CD14-positive monocyte (primary cell): ENCODE measurements around the gene TGFBRAP1. TPM values are rescaled to one million over a fixed set of nuclear protein-coding genes. Genes with fewer than 3 reads are reported as not detected.

Source experiments
- DNase-seq, 3 donors: peaks; one replicate each; pipeline ENCODE4 v3.0.0-alpha.2; 2011 to 2022
- H2AFZ ChIP-seq: 2 replicates; pipeline ENCODE4 v1.6.0; 2012; ENCODE audit warnings: mild to moderate bottlenecking, low read depth, low read length, inconsistent platforms; ENCODE audit not compliant: insufficient read depth, poor library complexity, severe bottlenecking
- H3K27ac ChIP-seq, 2 donors: 1 replicate in 1 of 2; 2 replicates in 1 of 2; pipeline ENCODE4 v1.5.1; 2012 to 2013; ENCODE audit warnings: low read length in 2 of 2, control low read depth in 1 of 2, inconsistent platforms in 1 of 2, low read depth in 1 of 2, mild to moderate bottlenecking in 1 of 2
- H3K27me3 ChIP-seq, 2 donors: one replicate each; pipeline versions ENCODE4 v1.6.0 to v1.6.1; 2011 to 2013; ENCODE audit warnings: low read length in 2 of 2; ENCODE audit not compliant: control insufficient read depth in 2 of 2, insufficient read depth in 2 of 2
- H3K36me3 ChIP-seq, 2 donors: replicated peaks in 1 of 2; 1 replicate in 1 of 2; 2 replicates in 1 of 2; pipeline versions ENCODE4 v1.5.1 to v1.6.1; 2012 to 2013; ENCODE audit warnings: low read length in 2 of 2, control low read depth in 1 of 2, inconsistent platforms in 1 of 2, mild to moderate bottlenecking in 1 of 2; ENCODE audit not compliant: insufficient read depth in 2 of 2, control insufficient read depth in 1 of 2
- H3K4me1 ChIP-seq, 2 donors: 1 replicate in 1 of 2; 2 replicates in 1 of 2; pipeline versions ENCODE4 v1.5.1 to v1.6.1; 2012 to 2013; ENCODE audit warnings: low read length in 2 of 2, control low read depth in 1 of 2, inconsistent platforms in 1 of 2, mild to moderate bottlenecking in 1 of 2, moderate library complexity in 1 of 2; ENCODE audit not compliant: insufficient read depth in 2 of 2, control insufficient read depth in 1 of 2
- H3K4me2 ChIP-seq: replicated peaks from 2 replicates; pipeline ENCODE3; 2012; ENCODE audit warnings: low read length, moderate library complexity, mild to moderate bottlenecking; ENCODE audit not compliant: poor library complexity, severe bottlenecking; ENCODE audit errors: extremely low read depth
- H3K4me3 ChIP-seq, 3 experiments: fragments of 200-600 bp in 1 of 3; sonication (generic) in 1 of 3; replicated peaks in 1 of 3; 1 replicate in 2 of 3; 2 replicates in 1 of 3; pipeline ENCODE4 v1.5.1; 2011 to 2013; ENCODE audit warnings: low read length in 3 of 3, mild to moderate bottlenecking in 3 of 3, control low read depth in 2 of 3, low read depth in 2 of 3, inconsistent platforms in 1 of 3, moderate library complexity in 1 of 3
- H3K79me2 ChIP-seq: 2 replicates; pipeline ENCODE4 v1.6.0; 2012; ENCODE audit warnings: mild to moderate bottlenecking, control low read depth, inconsistent platforms, low read length, moderate library complexity; ENCODE audit not compliant: insufficient read depth
- H3K9ac ChIP-seq: 2 replicates; pipeline ENCODE4 v1.6.0; 2017; ENCODE audit warnings: low read length, mild to moderate bottlenecking; ENCODE audit not compliant: insufficient read depth, poor library complexity, severe bottlenecking
- H3K9me3 ChIP-seq, 2 donors: replicated peaks in 1 of 2; 1 replicate in 1 of 2; 2 replicates in 1 of 2; pipeline versions ENCODE4 v1.5.1 to v1.6.1; 2012 to 2013; ENCODE audit warnings: low read length in 2 of 2, control low read depth in 1 of 2; ENCODE audit not compliant: control insufficient read depth in 1 of 2, insufficient read depth in 1 of 2
- H4K20me1 ChIP-seq: 2 replicates; pipeline ENCODE4 v1.6.0; 2012; ENCODE audit warnings: mild to moderate bottlenecking, low read length, control low read depth, moderate library complexity; ENCODE audit not compliant: insufficient read depth
- H3K27ac Mint-ChIP-seq, 7 donors: one replicate each; pipeline ENCODE4 v1.8.0; 2020; ENCODE audit warnings: mild to moderate bottlenecking in 7 of 7, mixed read lengths in 7 of 7, moderate library complexity in 6 of 7, inconsistent platforms in 2 of 7
- H3K27me3 Mint-ChIP-seq, 3 donors: one replicate each; pipeline ENCODE4 v1.8.0; 2021 to 2022; ENCODE audit warnings: low read depth in 3 of 3, mild to moderate bottlenecking in 3 of 3, mixed read lengths in 3 of 3, moderate library complexity in 3 of 3, inconsistent platforms in 1 of 3
- H3K36me3 Mint-ChIP-seq, 2 donors: one replicate each; pipeline ENCODE4 v1.8.0; 2020; ENCODE audit warnings: mixed read lengths in 2 of 2, inconsistent platforms in 1 of 2, mild to moderate bottlenecking in 1 of 2
- H3K4me1 Mint-ChIP-seq: one replicate; pipeline ENCODE4 v1.8.0; 2020; ENCODE audit warnings: mild to moderate bottlenecking, mixed read lengths
- H3K4me3 Mint-ChIP-seq, 2 donors: one replicate each; pipeline ENCODE4 v1.8.0; 2020; ENCODE audit warnings: mild to moderate bottlenecking in 2 of 2, mixed read lengths in 2 of 2, moderate library complexity in 1 of 2
- H3K9me3 Mint-ChIP-seq, 7 donors: one replicate each; pipeline ENCODE4 v1.8.0; 2020 to 2022; ENCODE audit warnings: mixed read lengths in 7 of 7, mild to moderate bottlenecking in 6 of 7, moderate library complexity in 6 of 7, inconsistent platforms in 2 of 7
- CTCF ChIP-seq: fragments of 200-600 bp; IDR thresholded peaks from one replicate; pipeline ENCODE4 v1.8.0; 2022; ENCODE audit warnings: antibody characterized with exemption, mild to moderate bottlenecking
- WGBS: methylation state at CpG from one replicate; pipeline ENCODE4 v1.1.5; 2013; ENCODE audit warnings: missing lambda C conversion rate; ENCODE audit not compliant: insufficient coverage; 5-methylcytosine and 5-hydroxymethylcytosine counted together
- intact Hi-C, 2 donors: fragments of 100-400 bp; cut with micrococcal nuclease; formaldehyde crosslinking; loops; one replicate each; pipeline versions ENCODE4 v1.15.0 to v1.15.1; 2023
- polyA plus RNA-seq, 3 donors: library from polyadenylated mRNA; depleted of rRNA in 1 of 3; unstranded in 2 of 3; stranded (reverse) in 1 of 3; fragments of 300-500 nt in 2 of 3; fragments of >200 nt in 1 of 3; fragmentation: Illumina TruSeq in 2 of 3; gene quantifications; 1 replicate in 2 of 3; 2 replicates in 1 of 3; pipeline ENCODE4 v1.2.3, GENCODE V29; 2012 to 2021

TGFBRAP1 gene
- polyA plus RNA-seq, 3 donors = 10.0 to 10.5 (median 10.2) TPM

GRCh38 chr2:105236060-105236424, 93.5 kb downstream of the TGFBRAP1 start:
- no peak overlapping the region for H3K4me3 ChIP-seq
- no peak for DNase-seq
- intact Hi-C loops = loop anchor here in 1 of 2 donors (5.0 kb wide), 1 partner anchor 124 kb away; no protein-coding TSS in a partner anchor
- H3K9me3 Mint-ChIP-seq = no peaks in the 10 kb centered on the region
- H3K36me3 Mint-ChIP-seq = no peaks in the 10 kb centered on the region
- H3K4me2 ChIP-seq = no peak overlapping the region
- peak overlapping the region in 1 of 2 donors; percentile 20 for H3K4me3 Mint-ChIP-seq
- no peak overlapping the region for H2AFZ ChIP-seq
- no peak overlapping the region for H3K27ac Mint-ChIP-seq
- no peak overlapping the region for H3K9ac ChIP-seq
- H3K27me3 Mint-ChIP-seq = peaks cover 4 to 21% (median 18%) of the 10 kb centered on the region in 3 donors
- no peak for TF ChIP-seq CTCF
- no peaks in the 10 kb centered on the region for H3K9me3 ChIP-seq
- H3K4me1 ChIP-seq = no peaks in the 10 kb centered on the region
- H3K36me3 ChIP-seq = no peaks in the 10 kb centered on the region
- peaks cover 0 to 4% of the 10 kb centered on the region in 2 donors for H3K27me3 ChIP-seq
- 20% methylated on average over 1 of the region's 5 CpGs for WGBS
- H4K20me1 ChIP-seq = no peaks in the 10 kb centered on the region
- peaks cover 17% of the 10 kb centered on the region for H3K4me1 Mint-ChIP-seq
- H3K79me2 ChIP-seq = no peaks in the 10 kb centered on the region
- H3K27ac ChIP-seq = no peak overlapping the region

- H3K79me2 ChIP-seq = no peaks in the 10 kb centered on the region
- H3K27me3 ChIP-seq = peaks cover 0 to 4% of the 10 kb centered on the region in 2 donors
- H3K4me2 ChIP-seq = no peak overlapping the region
- DNase-seq = peak; percentile 14 to 50 (median 39)
- H3K27me3 Mint-ChIP-seq = peaks cover 8 to 21% (median 18%) of the 10 kb centered on the region in 3 donors
- H3K4me3 Mint-ChIP-seq = no peak overlapping the region
- no peaks in the 10 kb centered on the region for H3K4me1 ChIP-seq
- H3K36me3 ChIP-seq = no peaks in the 10 kb centered on the region
- TF ChIP-seq CTCF = peak; percentile 78
- WGBS = 2% methylated on average over 8 of the region's 12 CpGs
- H3K4me3 ChIP-seq = no peak overlapping the region
- H3K9me3 ChIP-seq = no peaks in the 10 kb centered on the region
- no peak overlapping the region for H3K9ac ChIP-seq
- no peaks in the 10 kb centered on the region for H3K36me3 Mint-ChIP-seq
- peaks cover 17% of the 10 kb centered on the region for H3K4me1 Mint-ChIP-seq
- no peak overlapping the region for H2AFZ ChIP-seq
- H4K20me1 ChIP-seq = no peaks in the 10 kb centered on the region
- intact Hi-C loops = loop anchor here (2.0 to 5.0 kb wide), 2 partner anchors 121 to 123 kb away; no protein-coding TSS in a partner anchor
- no peaks in the 10 kb centered on the region for H3K9me3 Mint-ChIP-seq
- no peak overlapping the region for H3K27ac ChIP-seq
- no peak overlapping the region for H3K27ac Mint-ChIP-seq
These were observed 94.0 kb downstream of the TGFBRAP1 start for GRCh38 chr2:105235388-105236059.
